Activated naive CD4-positive, alpha-beta T cell (primary cell): ENCODE data around the gene WDR62.

Source experiments
- DNase-seq, 4 experiments: peaks; one replicate each; lab custom pipeline; 2025; lab: John Stamatoyannopoulos, UW

The WDR62 gene

DNA sequence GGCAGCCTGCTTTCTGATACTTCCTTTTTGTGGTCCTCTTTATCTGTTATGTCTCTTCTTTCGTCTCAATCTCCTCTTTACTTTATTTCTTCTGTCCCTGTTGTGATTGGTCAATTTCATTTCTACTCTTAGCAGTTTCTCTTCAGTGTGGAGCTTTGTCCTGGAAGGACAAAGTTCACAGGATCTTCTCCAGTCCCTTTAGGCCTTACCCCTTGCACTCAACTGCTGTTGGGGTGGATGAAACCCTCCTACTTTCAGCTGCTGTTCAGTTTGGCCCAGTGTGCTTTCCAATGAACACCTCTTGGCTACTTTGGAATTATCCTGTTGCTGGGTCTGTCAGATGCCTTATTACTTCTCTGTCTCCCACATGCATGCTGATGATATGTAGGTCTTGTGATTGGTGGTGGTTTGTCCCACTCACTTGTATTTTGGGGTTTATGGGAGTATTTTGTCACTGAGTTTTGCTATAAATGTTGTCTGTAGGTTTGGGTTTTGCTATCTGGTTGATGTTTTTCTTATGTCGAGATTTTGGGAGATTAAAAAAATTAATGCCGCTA is 24.8 kb downstream of the WDR62 start:
- no peak for DNase-seq

DNA sequence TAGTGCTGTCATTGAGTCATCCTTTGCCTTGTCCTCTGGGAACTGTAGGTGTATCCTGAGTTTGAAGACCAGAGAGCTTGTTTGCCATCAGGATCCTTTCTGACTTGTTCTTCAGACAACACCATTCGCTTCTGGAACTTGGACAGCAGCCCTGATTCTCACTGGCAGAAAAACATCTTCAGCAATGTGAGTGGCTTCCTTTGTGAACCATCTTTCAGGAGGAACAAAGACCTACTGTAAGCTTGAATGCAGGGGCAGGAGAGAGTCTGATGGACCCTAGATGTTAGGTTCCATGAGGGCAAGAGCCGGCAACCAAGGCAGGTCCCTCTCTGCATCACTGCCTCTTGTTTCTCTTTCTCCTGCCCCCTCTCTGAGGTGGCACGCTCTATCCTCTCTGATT is 26.7 kb downstream of the WDR62 start:
- DNase-seq = no peak

DNA sequence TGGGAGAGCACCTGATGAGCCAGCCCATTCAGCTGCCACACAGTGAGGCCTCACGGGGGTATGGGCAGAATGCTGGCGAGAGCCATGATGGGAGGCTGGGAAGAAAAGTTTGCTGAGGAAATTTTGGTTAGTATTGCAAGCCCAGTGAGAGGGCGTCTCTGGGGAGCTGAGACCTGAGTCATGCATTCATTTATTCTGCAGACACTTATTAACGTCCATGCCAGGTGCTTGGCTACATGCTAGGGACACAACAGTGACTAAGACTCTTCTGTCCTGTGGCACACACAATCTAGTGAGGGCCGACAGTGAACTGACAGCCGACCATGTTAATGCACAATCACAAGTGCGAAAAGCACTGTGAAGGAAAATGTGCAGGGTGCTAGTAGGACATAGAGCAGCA is 27.2 kb downstream of the WDR62 start:
- no peak for DNase-seq

DNA sequence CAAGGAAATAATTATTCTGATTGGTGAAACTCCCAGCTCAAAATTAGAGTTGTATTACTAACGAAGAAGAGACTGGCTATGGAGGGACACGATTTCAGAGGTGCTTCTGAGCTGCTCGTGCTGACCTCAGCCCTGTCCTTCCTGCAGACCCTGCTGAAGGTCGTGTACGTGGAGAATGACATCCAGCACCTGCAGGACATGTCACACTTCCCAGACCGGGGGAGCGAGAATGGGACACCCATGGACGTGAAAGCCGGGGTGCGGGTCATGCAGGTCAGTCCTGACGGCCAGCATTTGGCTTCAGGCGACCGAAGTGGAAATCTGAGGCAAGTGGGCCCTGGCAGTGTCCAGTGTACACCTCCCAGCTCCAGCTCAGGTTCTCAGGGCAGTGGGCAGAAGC is 28.2 kb downstream of the WDR62 start:
- no peak for DNase-seq

DNA sequence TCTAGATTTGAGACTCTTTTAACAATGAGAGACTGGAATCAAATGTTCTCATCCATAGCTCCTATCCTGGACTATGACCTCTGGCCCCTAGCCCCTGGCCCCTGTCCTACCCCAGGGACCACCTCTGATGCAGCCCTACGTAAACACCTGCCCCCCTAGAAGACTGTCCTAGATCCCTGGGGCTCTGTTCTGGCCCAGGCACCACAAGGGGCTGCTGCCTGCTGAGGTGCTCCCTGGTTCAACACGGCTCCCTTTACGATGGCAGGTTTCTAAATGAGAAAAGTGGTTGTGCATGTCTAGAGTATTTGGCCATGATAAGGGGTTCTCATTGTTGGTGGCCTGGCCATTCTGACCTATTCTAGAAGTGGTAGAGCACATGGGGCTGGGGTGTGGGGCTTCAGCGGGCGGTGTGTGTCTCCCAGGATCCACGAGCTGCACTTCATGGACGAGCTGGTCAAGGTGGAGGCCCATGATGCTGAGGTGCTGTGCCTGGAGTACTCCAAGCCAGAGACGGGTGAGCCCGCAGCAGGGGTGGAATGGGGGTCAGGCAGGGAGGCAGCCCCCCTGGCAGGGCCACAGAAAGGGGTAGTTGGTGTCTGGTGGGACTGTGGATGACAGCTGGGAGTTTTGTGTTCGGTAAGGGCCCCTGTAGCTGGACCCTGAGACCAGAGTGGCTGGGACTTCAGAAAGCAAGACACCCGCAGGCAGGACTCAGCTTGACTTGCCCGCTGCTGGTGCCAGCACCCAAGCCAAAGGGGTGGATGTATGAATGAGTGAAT is 29.7 kb downstream of the WDR62 start:
- no peak for DNase-seq

DNA sequence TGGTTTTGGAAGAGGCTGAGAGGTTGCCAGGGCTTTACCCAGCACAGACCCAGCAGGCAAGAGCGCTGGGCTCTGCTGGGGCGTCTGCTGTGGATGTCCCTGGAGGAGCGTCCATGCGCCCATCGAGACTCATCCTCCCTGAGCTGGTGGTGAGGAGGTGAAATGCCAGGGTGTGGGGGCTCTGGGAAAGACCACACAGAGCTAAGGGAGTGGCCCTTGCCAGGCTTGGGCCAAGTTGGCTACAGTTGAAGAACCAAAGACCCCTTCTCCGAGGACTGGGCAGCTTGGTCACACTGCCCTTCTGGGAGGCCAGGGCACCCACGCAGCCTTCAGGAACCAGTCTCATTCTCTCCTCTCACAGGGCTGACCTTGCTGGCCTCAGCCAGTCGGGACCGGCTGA is 31.6 kb downstream of the WDR62 start:
- no peak for DNase-seq

DNA sequence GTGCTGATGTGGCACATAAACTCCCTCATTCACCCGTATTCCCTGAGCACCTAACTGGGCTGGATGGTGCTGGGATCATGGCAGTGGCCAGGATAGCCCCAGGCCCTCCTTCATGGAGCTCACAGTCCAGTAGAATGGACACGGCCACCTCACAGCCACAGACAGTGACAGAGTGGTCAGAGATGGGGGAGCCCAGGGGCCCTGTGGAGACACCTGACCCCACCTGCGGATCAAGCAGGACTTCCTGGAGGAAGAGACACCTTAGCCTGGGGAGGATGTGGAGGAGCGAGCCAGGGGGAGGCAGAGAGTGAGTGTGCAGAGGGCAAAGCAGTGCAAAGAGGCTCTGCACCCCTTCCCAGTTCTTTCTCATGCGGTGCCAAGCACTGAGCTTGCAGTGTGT is 35.1 kb downstream of the WDR62 start:
- DNase-seq = no peak

DNA sequence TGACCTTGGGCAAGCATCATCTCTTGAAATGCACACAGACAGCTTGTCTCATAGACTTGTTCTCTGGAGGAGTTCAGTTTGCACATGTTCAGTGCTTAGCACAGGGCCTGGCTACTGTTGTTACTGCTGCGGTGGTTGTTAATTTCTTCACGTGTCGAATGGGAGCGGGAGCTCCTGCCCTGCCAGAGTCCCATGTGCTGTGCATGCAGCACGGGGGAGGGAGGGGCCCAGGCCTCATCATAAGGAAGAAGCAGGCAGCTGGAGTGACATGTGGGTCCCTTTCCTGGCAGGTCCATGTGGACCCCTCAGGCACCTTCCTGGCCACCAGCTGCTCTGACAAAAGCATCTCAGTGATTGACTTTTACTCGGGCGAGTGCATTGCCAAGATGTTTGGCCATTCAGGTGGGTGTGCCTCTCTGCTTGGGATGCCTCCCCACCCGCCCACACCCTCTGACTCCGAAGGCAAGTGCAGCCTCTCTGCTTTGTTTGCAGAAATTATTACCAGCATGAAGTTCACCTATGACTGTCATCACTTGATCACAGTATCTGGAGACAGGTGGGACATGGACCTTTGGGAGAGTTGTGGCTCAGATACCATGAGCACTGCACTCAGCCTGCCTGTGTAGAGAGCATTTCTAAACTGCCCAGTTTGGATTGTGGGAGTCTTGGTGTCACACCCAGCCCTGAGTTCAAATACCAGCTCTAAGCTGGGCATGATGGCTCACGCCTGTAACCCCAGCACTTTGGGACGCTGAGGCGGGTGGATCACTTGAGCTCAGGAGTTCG is 36.4 kb downstream of the WDR62 start:
- no peak for DNase-seq

DNA sequence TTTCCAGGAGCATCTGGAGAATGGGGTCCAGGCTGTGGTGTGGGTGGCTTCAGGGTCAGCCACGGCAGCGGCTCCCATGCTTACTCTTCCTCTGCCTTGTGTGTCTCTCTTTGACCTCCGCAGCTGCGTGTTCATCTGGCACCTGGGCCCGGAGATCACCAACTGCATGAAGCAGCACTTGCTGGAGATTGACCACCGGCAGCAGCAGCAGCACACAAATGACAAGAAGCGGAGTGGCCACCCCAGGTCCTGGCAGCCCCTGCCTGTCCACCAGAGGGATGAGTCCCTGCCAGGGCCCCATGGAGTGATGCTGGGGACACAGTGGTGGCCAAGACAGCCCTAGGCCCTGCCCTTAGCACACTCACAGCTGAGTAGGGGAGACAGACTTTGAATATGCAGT is 37.9 kb downstream of the WDR62 start:
- DNase-seq = no peak

DNA sequence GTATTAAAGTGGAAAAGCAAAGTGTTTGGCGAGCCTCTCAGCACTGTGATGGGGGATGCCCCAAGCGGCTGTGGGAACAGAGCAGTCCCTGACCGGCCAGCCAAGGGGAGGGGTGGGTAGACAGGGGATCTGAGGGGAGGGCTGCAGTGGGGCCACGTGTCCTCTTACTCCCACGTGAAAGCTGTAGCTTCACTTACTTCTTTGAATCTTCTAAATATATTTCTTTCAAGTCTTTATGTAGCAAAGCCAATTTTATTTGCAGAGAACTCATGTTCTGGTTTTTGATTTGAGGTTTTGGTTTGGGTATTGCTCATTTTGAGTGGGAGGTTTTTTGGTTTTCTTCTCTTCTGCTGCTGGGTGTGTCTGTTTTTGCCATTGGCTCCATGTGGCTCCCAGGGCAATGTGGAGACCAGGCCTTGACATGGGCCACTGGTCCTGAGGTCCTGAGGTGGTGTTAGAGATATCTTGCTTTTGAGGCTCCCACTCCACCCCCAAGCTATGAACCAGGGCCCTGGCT is 38.5 kb downstream of the WDR62 start:
- DNase-seq = no peak

DNA sequence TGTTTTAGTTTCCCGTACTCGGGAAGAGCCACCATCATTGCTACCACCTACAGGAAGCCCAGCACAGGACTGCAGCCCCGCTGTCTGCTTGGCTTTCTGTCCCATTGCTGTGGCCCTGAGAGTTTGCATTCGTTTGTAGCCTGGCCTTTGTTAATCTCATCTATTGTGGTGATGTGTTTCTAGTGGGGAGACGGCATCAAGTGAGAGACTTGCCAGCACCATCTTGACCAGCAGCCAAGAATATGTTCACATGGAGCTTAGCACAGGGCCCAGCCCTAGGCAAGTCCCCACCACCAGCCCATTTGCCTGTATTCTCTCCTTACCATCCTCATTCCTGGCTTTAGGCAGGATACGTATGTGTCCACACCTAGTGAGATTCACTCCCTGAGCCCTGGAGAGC is 39.0 kb downstream of the WDR62 start:
- no peak for DNase-seq

DNA sequence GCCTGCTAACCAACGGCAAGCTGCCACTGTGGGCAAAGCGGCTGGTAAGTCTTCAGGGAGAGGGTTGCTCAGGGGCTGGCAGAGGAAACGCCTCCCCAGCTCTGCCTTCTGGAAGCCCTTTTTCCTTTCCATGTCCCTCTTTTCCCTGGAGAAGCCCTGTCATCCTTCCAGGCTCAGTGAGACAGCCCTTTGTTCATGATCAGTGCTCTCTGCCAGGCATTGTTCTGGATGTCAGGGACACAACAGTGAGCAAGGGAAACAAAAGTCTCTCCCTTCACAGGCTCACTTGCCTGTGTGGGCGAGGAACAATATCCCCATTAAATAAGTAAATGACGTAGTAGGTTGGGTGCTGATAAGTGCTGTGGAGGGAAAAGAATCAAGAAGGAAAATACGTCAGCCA is 42.3 kb downstream of the WDR62 start:
- no peak for DNase-seq

DNA sequence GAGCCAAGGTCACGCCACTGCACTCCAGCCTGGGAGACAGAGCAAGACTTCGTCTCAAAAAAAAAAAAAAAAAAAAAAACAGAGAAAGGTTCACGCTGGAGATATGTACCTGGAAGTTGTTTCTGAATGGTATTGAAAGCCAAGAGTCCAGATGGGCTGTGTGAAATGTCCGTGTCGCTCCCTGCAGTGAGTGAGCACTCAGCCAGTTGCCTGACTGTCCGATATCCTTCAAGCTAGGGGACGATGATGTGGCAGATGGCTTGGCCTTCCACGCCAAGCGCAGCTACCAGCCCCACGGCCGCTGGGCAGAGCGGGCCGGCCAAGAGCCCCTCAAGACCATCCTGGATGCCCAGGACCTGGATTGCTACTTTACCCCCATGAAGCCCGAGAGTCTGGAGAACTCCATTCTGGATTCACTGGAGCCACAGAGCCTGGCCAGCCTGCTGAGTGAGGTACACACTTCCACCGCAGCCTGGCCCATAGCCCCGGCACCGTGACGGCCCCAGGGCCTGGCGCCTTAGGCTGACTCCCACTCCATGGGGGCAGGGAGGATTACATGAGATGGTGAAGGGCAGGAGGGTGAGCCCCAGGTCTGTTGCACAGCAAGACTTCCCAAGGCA is 44.6 kb downstream of the WDR62 start:
- no peak for DNase-seq

DNA sequence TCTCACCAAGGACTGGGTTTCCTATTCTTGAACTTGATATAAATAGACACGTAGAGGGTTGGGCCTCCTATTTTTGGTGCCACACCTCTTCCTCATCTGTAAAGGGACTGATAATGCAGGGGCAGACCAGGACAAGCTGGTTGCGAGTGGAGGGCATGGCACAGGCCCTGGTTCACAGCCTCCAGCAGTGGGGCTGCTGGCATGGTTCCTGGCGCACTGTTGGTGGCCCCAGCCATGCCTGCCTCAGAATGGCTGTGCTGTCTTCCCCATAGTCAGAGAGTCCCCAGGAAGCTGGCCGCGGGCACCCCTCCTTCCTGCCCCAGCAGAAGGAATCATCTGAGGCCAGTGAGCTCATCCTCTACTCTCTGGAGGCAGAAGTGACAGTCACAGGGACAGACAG is 45.8 kb downstream of the WDR62 start:
- DNase-seq = no peak

DNA sequence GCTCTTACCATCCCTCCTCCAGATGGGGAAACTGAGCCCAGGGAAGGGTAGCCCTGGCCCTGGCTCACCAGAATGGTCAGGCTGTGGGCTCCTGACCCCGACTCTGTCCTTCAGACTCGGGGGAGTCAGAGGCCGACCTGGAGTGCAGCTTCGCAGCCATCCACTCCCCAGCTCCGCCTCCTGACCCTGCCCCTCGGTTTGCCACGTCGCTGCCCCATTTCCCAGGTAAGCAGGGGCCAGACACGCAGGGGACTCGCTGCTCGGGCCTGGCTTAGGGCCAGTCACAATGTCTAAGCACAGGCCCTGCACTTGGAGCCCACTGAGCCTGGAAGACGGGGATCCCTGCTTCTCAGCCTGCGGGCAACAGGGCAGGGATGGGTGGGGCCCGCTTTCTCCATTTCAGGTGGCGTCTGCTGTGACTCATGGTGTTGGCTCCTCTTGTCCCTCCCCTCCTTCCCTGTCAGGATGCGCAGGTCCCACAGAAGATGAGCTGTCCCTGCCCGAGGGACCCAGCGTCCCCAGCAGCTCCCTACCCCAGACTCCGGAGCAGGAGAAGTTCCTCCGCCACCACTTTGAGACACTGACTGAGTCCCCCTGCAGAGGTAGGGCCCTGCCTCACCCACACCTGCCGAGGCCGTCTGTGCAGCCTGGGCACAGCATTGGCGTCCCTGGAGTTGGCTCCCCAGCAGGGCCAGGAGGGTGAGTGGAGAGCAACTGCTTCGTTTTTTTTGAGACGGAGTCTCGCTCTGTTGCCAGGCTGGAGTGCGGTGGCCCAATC is 47.0 kb downstream of the WDR62 start:
- no peak for DNase-seq

DNA sequence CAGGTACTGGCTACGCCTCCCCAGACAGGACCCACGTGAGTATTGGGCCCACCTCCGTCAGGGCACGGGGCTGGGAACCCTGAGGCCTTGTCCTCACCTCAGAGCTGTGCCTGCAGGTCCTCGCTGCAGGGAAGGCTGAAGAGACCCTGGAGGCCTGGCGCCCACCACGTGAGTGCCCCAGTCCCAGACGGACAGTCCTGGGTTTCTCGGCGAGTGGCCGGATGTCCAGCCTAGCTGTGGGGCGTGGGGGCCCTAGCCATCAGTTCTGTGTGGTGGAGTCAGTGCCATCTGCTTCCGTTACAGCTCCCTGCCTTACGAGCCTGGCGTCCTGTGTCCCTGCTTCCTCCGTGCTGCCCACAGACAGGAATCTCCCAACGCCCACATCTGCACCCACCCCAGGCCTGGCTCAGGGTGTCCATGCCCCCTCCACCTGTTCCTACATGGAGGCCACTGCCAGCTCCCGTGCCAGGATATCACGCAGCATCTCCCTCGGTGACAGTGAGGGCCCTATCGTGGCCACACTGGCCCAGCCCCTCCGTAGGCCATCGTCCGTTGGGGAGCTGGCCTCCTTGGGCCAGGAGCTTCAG is 48.4 kb downstream of the WDR62 start:
- DNase-seq = no peak

DNA sequence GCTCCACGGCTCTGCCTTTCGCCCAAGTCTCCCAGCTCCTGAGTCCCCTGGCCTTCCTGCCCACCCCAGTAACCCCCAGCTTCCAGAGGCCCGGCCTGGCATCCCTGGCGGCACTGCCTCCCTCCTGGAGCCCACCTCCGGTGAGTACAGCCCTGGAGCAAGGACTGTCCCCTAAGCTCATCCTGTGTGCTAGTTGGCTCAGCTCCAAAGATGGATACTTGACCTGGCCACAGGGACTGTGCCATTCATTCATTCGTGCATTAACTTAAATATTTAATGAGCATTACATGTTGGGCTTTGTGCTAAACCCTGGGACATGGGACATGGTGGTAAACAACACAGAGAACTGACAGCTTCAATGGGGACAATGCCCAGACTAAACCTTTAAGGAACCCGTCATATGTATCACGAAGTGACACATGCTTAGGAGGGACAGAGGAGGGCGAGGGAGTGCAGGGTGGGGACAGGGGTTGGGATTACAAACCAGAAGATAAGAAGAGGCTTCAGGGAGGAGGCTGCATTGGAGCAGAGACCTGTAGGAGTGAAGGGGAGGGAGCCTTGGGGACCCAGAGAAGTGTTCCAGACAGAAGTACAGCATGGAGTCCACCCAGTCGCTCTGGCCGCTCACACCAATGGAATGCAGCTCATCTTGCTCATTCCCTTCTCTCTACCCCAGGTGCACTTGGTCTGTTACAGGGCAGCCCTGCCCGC is 49.3 kb downstream of the WDR62 start:
- DNase-seq = no peak

DNA sequence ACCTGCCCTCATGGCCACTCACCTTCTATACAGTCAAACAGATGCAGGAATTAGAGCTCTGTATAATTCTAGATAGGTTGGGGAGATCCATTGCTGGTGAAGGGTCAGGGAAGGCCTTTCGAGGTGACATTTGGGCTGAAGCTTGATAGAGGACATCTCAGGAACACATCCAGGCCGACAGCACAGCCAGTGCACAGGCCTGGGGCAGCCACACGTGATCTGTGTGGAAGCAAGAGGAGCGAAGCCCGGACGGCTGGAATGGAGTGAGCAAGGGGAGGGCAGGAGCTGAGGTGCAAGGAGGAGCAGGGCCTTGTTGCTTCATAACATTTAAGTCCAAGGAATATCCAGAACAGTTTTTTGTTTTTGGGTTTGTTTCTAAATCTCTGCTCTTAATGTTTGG is 51.7 kb downstream of the WDR62 start:
- no peak for DNase-seq

DNA sequence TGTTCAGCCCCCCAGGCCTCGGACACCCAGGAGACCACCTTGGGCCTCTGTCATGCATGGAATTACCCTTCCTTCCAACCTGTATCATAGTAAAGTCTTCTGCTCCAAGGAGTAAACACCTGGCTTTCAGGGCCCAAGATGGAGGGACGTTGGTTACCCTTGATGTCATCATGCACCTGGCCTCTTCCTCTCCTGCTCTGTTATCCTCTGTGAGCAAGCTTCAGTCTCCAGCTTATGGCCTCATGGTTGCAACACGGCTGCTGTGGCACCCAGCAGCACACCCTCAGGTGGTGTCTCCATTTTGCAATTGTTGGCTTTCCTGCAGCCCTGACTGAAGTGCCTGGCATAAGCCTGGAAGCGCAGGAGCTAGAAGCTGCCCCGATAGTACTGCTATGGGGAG is 52.3 kb downstream of the WDR62 start:
- DNase-seq = no peak

DNA sequence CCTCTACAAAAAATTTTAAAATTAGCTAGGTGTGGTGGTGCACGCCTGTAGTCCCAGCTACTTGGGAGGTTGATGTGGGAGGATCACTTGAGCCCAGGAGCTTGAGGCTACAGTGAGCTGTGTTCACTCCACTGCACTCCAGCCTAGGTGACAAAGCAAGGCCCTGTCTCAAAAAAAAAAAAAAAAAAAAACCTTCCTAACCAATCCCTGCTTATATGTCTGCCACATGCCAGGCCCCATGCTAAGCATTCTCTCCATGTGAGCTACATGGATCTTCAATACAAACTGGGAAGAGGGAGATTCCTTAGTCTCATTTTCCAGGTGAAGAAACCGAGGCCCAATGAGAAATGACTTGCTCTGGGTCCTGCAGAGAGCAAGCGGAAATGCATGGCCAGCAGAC is 54.0 kb downstream of the WDR62 start:
- no peak for DNase-seq
